ENCODE results near the gene ARPC3. TPM values are rescaled to one million over a fixed set of nuclear protein-coding genes. Genes with fewer than 3 reads are reported as not detected.
"Not testable (repeated sequence)": the region's sequence is repeated elsewhere in the genome, so short reads cannot be mapped to it uniquely, and the experiment has no call there.

Gene ARPC3
- total RNA-seq = 297 and 356 TPM in 2 replicates

DNA sequence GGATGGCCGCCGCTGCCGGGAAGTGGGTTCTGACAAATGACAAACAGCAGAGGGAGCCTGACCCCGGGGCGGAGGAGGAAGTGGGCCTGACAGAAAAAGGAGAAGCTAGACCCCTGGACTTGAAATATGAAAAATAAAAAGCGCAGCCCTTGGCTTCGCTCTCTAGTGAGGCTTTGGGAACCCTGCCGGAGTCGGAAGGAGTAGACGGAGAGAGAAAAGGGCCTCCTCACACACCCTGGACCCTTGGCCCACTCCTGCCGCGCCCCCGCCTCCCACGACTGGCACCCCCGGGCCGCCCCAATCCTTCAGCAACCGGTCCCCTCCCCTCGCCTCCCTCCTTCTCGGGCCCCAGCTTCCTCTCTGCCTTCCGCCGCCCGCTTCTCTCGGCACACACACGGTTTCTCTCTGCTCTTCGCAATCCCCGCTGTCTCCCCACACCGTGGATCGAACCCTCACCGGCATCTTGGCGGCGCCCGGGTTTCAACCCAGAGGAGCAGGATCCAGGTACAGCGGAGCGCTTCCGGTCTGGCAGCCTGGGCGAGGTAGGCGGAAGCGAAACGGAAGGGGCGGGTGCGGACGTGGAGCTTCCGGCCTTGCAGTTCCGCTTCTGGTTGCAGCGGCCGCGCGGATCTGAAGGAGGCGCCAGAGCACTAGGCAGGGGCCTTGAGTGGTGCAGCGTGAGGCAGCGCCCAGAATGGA is at the start of gene ARPC3:
ARPC3 (minus strand) TSS at position 539 of the 699 bp plus-strand sequence; CDS start at position 462, 77 bp downstream.
- DNase-seq = peak; percentile 97

DNA sequence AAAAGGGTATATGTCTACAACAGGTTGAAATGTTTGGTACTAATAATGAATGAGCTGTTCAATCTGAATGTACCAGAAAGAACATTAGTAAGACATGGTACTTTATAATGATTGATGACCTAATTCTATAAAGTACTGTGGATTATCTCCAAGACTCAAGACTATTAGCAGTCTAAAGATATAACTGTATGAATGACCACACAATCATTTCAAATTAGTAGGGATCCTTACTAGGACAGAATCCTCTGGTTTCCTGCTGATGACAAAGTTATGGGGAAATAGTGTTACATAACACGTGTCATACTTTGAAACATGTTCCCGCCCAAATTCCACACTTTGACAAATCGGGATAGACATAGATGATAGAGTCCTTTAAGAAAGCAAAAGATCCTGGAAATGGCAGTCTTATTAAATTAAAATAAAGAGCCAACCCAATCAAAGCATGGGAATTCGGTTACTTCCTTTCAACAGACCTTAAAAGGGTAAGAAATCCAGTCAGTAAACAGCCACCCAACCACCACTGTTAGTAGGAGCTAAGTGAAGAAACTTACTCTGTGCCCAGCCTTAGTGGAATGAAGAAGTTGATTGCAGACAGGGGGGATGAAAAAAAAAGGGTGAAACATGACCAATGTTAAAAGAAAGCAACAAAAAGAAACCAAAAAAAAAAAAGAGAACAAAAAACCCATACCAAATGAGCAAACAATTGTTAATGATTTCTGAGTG is 49.0 kb upstream of the ARPC3 start:
- DNase-seq = no peak

DNA sequence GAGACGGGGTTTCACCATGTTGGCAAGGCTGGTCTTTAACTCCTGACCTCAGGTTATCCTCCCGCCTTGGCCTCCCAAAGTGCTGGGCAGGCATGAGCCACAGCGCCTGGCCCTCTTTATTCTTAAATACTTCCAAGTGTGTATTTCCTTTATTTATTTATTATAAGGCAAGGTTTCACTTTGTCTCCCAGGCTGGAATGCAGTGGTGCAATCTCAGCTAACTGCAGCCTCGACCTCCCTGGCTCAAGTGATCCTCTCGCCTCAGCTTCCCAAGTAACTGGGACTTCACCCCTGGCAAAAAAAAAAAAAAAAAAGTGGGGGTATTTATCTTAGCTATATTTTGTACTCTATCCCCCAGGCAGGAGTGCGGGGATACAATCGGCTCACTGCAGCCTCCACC is 25.3 kb upstream of the ARPC3 start:
- DNase-seq = no peak

DNA sequence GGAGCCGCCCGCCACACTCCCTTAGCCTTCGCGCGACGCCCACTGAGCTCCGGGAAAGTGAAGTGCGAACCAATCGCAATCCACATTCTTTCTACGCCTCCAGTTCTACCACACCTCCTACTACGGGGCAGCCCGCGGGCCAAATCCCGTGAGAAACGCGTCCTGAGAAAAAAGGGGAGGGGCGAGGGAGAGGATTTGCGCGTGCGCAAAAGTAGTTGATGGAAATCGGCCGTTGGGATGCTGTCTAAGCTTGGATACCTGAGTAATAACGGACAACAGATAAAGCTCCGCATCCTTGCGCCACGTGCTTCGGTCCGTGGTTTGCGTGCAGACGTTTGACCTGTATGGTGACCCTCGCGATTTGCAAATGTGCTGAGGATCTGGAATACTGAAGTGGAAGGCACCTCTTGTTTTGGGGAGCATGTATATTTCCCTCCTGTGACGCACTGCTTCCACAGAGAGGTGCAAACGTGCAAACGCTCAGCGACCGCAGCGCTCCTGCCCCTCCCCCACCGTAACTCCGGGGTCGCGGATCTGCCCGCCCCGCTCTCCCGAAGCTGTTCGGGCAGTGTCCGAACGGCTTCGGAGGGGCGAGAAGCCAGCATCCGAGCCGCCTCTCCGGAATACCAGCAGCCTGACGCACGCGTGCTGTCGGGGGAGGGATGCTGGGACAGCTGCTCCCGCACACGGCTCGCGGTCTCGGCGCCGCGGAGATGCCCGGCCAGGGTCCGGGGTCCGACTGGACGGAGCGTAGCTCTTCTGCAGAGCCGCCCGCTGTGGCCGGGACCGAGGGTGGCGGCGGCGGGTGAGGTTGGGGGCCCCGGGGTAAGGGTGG is 18.3 kb upstream of the ARPC3 start, which contains the start of the genes FAM216A and GPN3:
FAM216A (plus strand) TSS at position 632 of the 835 bp plus-strand sequence; CDS start at position 663, 31 bp downstream.
GPN3 (minus strand) TSS at position 44 of the 835 bp plus-strand sequence. CDS start 54 bp downstream, outside the sequence.
- peak; percentile 99 for DNase-seq

DNA sequence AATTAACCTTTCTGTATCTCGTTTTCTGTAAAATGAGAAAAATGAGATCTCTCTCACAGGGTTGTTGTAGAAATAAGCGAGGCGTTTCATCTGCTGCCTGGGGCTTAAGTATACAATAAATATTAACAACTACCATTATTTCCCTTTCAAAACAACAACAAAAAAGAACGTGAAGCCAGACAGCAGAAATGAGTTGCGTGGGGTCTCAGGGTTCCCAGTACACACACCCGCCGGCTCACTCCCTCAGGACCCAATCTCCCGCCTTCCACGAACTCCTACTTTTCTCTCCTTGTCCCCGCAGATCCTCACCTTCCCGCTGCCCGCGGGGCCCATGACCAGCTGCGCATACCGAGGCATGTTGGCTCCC is 17.7 kb upstream of the ARPC3 start:
- no peak for DNase-seq

DNA sequence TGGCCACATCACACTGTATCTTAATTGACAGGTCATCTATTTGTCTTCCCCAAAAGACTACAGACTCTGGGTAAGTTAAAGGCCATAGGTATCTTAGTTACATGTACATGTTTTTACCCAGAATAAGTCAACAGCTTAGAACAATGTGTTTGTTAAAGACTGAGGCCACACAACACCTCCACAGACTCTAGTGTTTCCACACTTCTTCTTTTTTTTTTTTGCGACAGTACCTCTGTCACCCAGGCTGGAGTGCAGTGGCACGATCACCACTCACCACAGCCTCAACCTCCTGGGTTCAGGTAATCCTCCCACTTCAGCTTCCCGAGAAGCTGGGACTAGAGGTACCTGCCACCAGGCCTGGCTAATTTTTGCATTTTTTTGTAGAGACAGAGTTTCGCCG is 16.7 kb upstream of the ARPC3 start:
- DNase-seq = no peak

DNA sequence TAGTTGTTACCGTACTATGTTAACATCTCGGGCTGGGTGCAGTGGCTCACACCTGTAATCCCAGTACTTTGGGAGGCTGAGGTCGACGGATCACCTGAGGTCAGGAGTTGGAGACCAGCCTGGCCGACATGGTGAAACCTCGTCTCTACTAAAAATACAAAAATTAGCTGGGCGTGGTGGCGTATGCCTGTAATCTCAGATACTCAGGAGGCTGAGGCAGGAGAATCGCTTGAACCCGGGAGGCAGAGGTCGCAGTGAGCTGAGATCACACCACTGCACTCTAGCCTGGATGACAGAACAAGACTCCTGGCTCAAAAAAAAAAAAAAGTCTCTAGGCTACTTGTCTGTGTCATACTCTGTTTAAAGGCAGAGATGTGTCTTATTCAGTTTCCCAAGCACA is 15.6 kb upstream of the ARPC3 start:
- DNase-seq = not testable (repeated sequence)

DNA sequence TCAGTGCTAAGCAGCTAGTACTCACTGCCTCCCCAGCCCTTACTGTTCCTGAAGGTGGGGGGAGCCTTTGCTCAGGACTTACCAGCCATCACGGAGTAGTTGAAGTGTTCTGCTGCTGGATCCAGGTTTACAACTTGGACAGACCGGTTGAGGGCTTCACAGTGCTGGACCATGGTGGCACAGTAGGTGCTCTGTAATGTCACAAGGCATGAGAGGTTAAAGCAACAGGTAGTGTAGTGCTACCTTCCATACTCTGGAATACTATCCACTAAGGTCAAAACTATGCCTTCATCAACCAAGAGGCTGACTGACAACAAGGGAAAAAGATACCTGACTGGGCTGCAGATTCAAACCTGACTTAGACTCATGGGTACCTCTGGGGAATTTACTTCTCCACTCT is 14.9 kb upstream of the ARPC3 start:
- DNase-seq = no peak

DNA sequence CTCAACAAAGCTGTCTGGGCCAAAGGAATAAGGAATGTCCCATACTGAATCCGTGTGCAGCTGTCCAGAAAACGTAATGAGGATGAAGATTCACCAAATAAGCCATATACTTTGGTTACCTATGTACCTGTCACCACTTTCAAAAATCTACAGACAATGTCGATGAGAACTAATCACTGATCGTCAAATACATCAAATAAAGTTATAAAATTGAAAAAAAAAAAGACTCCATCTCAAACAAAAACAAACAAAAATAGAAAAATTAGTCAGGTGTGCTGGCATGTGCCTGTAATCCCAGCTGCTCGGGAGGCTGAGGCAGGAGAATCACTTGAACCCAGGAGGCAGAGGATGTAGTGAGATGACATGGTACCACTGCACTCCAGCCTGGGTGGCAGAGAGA is 11.1 kb upstream of the ARPC3 start:
- not testable (repeated sequence) for DNase-seq

DNA sequence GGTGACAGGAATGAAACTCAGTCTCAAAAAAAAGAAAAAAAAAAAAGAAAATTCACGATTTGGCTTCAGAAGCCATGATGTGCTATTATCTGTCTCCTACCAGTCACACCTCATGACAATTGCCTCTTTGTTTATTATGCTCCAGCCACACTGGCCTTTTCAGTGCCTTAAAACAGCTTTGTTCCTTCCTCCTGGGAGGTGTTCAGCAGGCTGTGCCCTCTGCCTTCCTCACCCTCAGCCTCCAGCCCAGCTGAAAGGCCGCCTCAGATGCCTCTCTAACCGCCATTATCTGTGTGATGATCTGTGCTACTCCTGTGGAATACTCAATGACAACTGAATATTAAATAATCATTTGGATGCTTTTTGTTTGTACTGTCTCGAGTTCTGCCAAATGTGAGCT is 8.6 kb upstream of the ARPC3 start:
- DNase-seq = no peak

DNA sequence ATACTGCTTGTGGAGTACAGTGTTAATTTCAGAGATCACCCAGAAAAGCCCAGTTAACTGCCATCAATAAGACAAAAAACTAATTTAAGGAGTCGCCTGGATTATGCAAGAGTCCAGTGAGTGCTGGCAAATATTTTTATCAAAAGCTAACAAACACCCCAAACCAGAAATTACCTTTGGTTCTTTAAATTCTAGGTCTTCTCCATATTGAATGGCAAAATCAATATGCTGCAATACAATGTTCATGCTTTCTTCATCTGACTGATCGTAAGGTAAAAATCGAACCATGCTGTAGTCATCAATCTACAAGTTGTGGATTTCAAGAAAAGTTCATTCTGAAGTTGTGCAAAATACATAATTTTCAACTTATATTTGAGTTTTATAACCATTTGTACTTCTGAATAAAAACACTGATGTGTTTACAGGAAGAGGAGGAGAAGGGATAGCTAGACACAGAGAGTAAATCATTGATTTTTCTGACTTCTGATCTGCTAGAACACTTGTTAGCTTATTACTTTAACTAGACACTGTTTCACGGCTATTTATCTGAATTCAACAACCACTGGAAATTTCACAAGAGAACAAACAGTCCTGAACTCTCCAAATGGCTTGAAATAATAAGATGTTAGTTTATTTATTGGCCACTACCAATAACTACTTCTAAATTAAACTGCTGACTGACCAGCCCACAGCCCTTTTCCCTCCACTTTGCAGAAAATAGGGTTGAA is 3.6 kb upstream of the ARPC3 start:
- DNase-seq = no peak

DNA sequence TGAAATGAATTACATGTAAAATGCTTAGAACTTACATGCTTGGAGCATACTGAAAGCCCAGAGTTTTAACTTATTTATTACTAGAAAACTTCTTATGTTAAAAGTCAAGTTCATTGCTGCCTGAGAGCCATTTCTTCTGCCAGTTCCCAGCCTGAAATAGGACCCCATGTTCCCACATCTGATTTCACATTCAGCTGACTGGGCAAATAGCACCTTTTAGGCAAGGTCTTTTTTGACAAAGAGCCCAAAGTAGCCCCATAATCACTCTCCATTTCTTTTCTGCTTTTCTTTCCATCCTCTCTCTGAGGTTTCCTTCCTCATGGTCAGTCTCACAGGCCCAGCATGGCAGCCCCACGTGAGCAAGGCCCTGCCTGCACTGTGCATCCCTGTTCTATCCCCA is 1.1 kb upstream of the ARPC3 start:
- DNase-seq = no peak

DNA sequence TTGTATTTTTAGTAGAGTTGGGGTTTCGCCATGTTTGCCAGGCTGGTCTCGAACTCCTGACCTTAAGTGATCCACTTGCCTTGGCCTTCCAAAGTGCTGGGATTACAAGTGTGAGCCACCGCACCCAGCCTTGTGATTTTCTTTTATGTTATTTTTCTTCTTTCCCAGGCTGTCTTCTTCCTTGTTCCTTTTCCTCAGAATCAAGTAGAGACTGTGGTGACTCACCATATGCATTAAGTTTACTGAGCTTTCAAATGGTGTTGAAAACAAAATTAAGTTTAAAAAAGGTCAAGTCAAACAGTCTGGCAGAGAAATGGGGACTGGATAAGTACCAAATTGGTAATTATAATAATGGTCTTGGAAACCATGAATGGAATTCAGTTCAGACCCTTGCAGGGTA is 5.7 kb downstream of the ARPC3 start:
- no peak for DNase-seq

DNA sequence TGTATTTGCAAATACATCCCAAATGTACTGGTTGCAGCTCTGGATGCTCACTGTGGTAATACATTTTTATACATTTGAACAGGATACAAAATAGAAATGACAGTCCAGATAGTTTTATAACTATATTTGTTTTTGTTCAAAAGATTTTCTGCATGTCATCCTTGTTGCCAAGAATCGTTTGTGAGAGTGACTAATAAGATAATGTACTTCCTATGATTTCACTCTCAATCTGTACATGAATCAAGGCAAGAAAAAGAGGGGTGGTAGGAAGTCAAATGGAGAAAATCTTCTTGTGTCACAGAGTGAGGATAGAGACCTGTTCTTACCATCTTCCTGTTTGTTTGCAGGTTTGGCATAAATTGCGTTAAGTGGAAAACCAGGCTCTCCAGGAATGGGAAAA is 13.9 kb downstream of the ARPC3 start:
- DNase-seq = peak; percentile 46

DNA sequence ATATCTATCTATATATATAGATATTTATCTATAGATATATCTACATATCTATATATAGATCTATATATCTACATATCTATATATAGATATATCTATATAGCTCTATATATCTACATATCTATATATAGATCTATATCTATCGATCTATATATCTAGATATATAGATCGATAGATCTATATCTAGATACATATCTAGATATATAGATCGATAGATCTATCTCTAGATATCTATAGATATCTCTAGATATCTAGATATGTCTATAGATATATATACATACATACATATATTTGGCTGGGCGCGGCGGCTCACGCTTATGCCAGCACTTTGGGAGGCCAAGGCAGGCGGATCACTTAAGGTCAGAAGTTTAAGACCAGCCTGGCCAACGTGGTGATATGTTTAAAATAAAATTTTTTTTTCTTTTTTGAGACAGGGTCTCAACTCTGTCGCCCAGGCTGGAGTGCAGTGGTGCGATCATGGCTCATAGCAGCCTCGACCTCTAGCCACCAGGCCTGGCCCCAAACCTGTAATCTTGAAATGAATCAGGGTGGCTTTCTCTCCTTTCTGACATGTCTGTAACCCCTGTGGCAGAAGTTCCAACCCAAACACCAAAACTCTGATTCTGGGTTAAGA is 18.1 kb downstream of the ARPC3 start:
- no peak for DNase-seq

DNA sequence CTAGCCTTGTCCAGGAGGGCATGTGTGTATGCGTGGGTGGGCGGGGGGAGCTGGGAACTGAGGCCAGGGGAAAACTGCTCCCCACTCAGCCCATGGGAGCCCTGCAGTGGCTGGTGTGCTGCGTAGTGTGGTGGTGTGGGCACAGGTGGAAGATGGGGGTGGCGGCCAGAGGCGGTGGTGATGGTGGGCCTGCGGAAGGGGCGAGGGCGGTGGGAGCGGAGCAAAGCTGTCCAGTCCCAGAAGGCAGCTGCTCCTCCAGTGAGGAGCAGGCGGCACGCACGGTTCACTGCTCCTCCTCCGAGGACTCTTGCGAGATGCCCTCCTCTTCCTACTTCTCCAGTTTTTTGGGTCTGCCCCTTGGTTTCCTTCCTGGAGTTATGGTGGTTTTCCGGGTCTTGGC is 20.5 kb downstream of the ARPC3 start:
- not testable (repeated sequence) for DNase-seq

DNA sequence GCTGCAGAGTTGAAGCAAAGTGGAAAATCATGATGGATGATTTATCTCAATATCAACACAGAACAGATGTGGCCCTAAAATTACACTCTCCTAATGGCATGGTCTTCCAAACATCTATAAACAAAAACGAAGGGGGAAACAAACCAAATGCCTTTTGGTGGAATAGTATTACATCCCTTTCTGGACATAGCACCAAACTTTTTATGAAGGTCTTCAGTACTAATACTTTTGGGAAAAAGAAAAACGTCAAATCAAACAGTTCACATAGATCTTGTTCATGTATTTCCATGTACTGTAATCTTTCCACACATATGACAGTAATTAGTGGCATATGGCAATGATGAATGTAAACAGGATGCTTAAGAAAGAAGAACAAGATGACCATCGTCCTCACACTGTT is 23.7 kb downstream of the ARPC3 start:
- no peak for DNase-seq

DNA sequence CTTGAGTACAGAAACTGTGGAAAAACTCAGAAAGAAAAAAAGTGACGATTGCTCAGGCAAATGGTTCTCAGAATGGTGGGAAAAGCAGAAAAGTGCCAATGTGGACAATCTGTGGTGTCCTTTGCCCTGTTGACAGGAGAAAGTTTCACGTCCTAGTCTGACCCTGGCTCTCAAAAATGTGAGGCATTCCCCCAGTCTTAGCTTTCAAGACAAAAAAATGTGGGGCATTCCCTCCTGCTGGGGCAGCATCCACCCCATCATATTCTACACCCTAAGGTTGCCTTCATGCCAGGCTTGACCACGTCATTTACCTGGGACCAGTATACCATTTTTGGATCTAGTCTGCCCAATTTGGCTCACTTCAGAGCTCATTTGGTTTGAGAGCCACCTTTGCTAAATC is 25.9 kb downstream of the ARPC3 start:
- no peak for DNase-seq

DNA sequence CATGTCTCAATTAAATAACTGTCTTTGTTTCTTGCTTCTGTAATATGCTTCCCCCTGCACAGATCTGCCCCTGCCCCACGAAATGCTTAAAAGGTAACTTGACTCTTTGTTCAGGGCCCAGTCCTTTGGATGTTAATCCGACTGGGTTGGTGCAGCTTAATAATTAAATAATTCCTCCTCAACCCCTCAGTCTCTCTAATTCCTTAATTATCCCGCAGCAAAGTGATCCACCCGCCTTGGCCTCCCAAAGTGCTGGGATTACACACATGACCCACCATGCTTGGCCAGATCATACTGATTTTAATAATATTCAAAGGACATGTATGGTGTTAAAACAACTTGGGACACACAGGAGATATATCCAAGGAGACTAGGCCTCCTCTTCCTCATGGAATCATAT is 28.4 kb downstream of the ARPC3 start:
- no peak for DNase-seq

DNA sequence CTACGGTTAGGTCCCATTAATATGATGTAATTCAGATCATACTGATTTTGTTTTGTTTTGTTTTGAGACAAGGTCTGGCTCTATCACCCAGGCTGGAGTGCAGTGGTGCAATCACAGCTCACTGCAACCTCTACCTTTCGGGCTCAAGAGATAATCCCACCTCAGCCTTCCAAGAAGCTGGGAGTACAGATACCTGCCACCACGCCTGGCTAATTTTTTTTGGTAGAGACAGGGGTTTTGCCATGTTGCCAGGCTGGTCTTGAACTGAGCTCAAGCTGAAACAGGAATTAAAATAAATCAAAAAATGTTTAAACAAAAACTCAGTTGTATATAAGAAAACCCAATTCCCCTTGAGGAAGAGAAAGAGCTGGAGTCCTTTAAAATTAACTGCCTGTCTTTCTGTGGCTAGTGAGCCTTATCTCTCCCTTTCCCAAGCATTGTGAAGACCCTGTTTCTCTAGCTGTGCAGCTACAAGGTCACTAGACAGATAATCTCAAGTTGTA is 28.9 kb downstream of the ARPC3 start:
- DNase-seq = no peak

DNA sequence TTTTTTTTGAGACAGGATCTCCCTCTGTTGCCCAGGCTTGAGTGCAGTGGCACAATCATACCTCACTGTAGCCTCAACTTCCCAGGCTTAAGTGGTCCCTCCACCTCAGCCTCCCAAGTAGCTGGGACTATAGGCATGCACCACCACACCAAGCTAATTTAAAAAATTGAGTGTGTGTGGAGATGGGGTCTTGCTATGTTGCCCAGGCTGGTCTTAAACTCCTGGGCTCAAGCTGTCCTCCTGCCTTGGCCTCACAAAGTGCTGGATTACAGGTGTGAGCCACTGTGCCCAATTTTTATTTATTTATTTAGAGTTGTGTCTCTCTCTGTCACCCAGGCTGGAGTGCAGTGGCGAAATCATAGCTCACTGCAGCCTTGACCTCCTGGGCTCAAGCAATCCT is 29.5 kb downstream of the ARPC3 start:
- not testable (repeated sequence) for DNase-seq

DNA sequence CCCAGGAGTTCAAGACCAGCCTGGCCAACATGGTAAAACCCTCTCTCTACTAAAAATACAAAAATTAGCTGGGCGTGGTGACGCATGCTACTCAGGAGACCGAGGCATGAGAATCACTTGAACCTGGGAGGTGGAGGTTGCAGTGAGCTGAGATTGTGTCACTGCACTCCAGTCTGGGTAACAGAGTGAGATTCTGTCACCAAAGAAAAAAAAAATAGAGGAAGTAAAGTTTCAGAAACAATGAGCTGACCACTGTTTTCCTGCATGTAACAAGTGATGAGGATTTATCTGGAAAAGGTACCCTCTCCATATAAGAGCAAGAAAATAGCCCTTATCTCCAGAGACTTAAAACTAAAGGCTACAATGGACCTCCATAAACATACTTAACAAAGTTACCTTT is 33.0 kb downstream of the ARPC3 start:
- DNase-seq = not testable (repeated sequence)

Measured in dermis blood vessel endothelial cell (primary cell).